CD4-positive, alpha-beta T cell (primary cell): ENCODE measurements around the gene PLCB3. TPM values are rescaled to one million over a fixed set of nuclear protein-coding genes. Genes with fewer than 3 reads are reported as not detected.
"Not testable (repeated sequence)": the region's sequence is repeated elsewhere in the genome, so short reads cannot be mapped to it uniquely, and the experiment has no call there.

ENCODE experiments used
- ATAC-seq: fragments of 200-7000 bp; cut with Tn5 transposase; one replicate; pipeline ENCODE4 v1.10.0; 2022; ENCODE audit warnings: mild to moderate bottlenecking; ENCODE audit not compliant: poor library complexity
- CTCF ChIA-PET: fragments of 350-600 bp; sonication (Branson Sonifier 250); formaldehyde crosslinking; loops from one replicate; lab custom pipeline; 2021; ENCODE audit warnings: antibody characterized with exemption, inconsistent platforms; lab: Charles Lee
- POLR2A ChIA-PET: fragments of 350-600 bp; sonication (Branson Sonifier 250); formaldehyde crosslinking; loops from one replicate; lab custom pipeline; 2021; ENCODE audit warnings: antibody characterized with exemption, inconsistent platforms; lab: Charles Lee
- DNase-seq, 14 experiments: peaks; one replicate each; pipeline ENCODE4 v3.0.0-alpha.2; 2013 to 2020; ENCODE audit warnings: mixed read lengths in 2 of 14
- H3K27ac ChIP-seq, 2 donors: one replicate each; pipeline versions ENCODE4 v1.5.1 to v1.7.0; 2013; ENCODE audit warnings: low read length in 2 of 2, low read depth in 1 of 2, mild to moderate bottlenecking in 1 of 2
- H3K27me3 ChIP-seq, 2 experiments: 1 replicate in 1 of 2; 2 replicates in 1 of 2; pipeline versions ENCODE4 v1.6.1 to v1.7.0; 2013; ENCODE audit warnings: low read length in 2 of 2, control low read depth in 1 of 2, mild to moderate bottlenecking in 1 of 2, moderate library complexity in 1 of 2; ENCODE audit not compliant: insufficient read depth in 2 of 2, control insufficient read depth in 1 of 2
- H3K36me3 ChIP-seq: one replicate; pipeline ENCODE4 v1.6.1; 2013; ENCODE audit warnings: low read length, control low read depth; ENCODE audit not compliant: insufficient read depth
- H3K4me1 ChIP-seq: one replicate; pipeline ENCODE4 v1.6.1; 2013; ENCODE audit warnings: low read length, control low read depth; ENCODE audit not compliant: insufficient read depth
- H3K4me3 ChIP-seq: one replicate; pipeline ENCODE4 v1.5.1; 2013; ENCODE audit warnings: mild to moderate bottlenecking, low read length, moderate library complexity
- H3K9me3 ChIP-seq, 2 experiments: 1 replicate in 1 of 2; 2 replicates in 1 of 2; pipeline versions ENCODE4 v1.6.1 to v1.7.0; 2013; ENCODE audit warnings: low read length in 2 of 2, mild to moderate bottlenecking in 2 of 2, control low read depth in 1 of 2, moderate library complexity in 1 of 2; ENCODE audit not compliant: control insufficient read depth in 1 of 2, insufficient read depth in 1 of 2
- H3K27ac Mint-ChIP-seq: one replicate; pipeline ENCODE4 v1.8.0; 2020; ENCODE audit warnings: mixed read lengths
- H3K27me3 Mint-ChIP-seq: one replicate; pipeline ENCODE4 v1.8.0; 2021; ENCODE audit warnings: mixed read lengths
- H3K36me3 Mint-ChIP-seq: one replicate; pipeline ENCODE4 v1.8.0; 2021; ENCODE audit warnings: low read depth, mixed read lengths
- H3K4me1 Mint-ChIP-seq: one replicate; pipeline ENCODE4 v1.8.0; 2021; ENCODE audit warnings: low read depth, mixed read lengths
- H3K4me3 Mint-ChIP-seq: one replicate; pipeline ENCODE4 v1.8.0; 2020; ENCODE audit warnings: mild to moderate bottlenecking, mixed read lengths
- H3K9me3 Mint-ChIP-seq: one replicate; pipeline ENCODE4 v1.8.0; 2020; ENCODE audit warnings: mixed read lengths
- CTCF ChIP-seq: fragments of 200-600 bp; IDR thresholded peaks from one replicate; pipeline ENCODE4 v1.8.0; 2022; ENCODE audit warnings: antibody characterized with exemption, mild to moderate bottlenecking
- intact Hi-C, 2 experiments: fragments of 100-400 bp; cut with DNase I in 1 of 2; cut with micrococcal nuclease in 1 of 2; formaldehyde crosslinking; loops; one replicate each; pipeline versions ENCODE4 v1.15.1 to v1.9.0; 2023 to 2025; cut with DNase I, micrococcal nuclease
- total RNA-seq, 174 experiments: library from RNA in 2 of 174; stranded (reverse) in 2 of 174; gene quantifications; one replicate each; pipeline ENCODE4 v1.2.3 and lab custom pipeline; 2021 to 2026

The PLCB3 gene
- total RNA-seq, 2 experiments from 2014 or later = 2.5 to 2.7 TPM

- DNase-seq = peak; percentile 45 to 86 (median 70)
- H3K27me3 ChIP-seq = peaks cover 11 to 12% of the 10 kb centered on the region in 2 experiments
- peak; percentile 6 for ATAC-seq
- peak; percentile 54 for TF ChIP-seq CTCF
- peaks cover 0 to 5% of the 10 kb centered on the region in 2 experiments for H3K9me3 ChIP-seq
- Mint-ChIP-seq H3K9me3 (no peaks in the 10 kb centered on the region), H3K36me3 (peaks cover 10% of the 10 kb centered on the region), H3K27ac (peak overlapping the region; percentile 92), H3K27me3 (peaks cover 20% of the 10 kb centered on the region), H3K4me3 (peak overlapping the region; percentile 98), H3K4me1 (peaks cover 30% of the 10 kb centered on the region)
- peaks cover 41% of the 10 kb centered on the region for H3K4me1 ChIP-seq
- peaks cover 7% of the 10 kb centered on the region for H3K36me3 ChIP-seq
- CTCF ChIA-PET = interaction anchor here (0.7 to 6.0 kb wide), 8 partner anchors 12 to 120 kb away, joined by 3 to 123 read pairs (median 9); partner anchors contain the start of genes FERMT3, PLCB3, PRDX5 and STIP1
- peak overlapping the region; percentile 73 to 75 for H3K27ac ChIP-seq
- POLR2A ChIA-PET = interaction anchor here (2.0 to 7.6 kb wide), 5 partner anchors 11 to 120 kb away, joined by 17 to 105 read pairs (median 45); partner anchors contain the start of genes BAD, FERMT3, GPR137 and PRDX5
- peak overlapping the region; percentile 85 for H3K4me3 ChIP-seq
- intact Hi-C loops = loop anchor here (1.0 to 10.0 kb wide), 8 partner anchors 11 to 311 kb away; partner anchors contain the start of genes CCDC88B (in 2 of the 2), TRMT112 (in 2 of the 2), FKBP2 (in 1 of the 2) and PLCB3 (in 1 of the 2)
Measured at GRCh38 chr11:64305691-64306562, 54.6 kb downstream of the PLCB3 start.

- Histone ChIP-seq H3K27ac (peak overlapping the region; percentile 73 to 75), H3K27me3 (peaks cover 5 to 7% of the 10 kb centered on the region in 2 experiments), H3K36me3 (peaks cover 7% of the 10 kb centered on the region), H3K4me3 (peak overlapping the region; percentile 85), H3K9me3 (peaks cover 0 to under 1% of the 10 kb centered on the region in 2 experiments), H3K4me1 (peaks cover 35% of the 10 kb centered on the region)
- TF ChIP-seq CTCF = no peak
- no peak for ATAC-seq
- Mint-ChIP-seq H3K36me3 (peaks cover 11% of the 10 kb centered on the region), H3K4me3 (peak overlapping the region; percentile 98), H3K27me3 (peaks cover 14% of the 10 kb centered on the region), H3K9me3 (no peaks in the 10 kb centered on the region), H3K4me1 (peaks cover 28% of the 10 kb centered on the region), H3K27ac (peak overlapping the region; percentile 92)
- intact Hi-C loops = loop anchor here (1.0 to 10.0 kb wide), 3 partner anchors 11 to 312 kb away; partner anchors contain the start of genes CCDC88B (in 1 of the 2) and TRMT112 (in 1 of the 2)
- ChIA-PET POLR2A (interaction anchor here (4.0 to 7.6 kb wide), 2 partner anchors 11 to 100 kb away, joined by 71 to 105 read pairs; partner anchors contain the start of genes FERMT3, PRDX5 and TRMT112), CTCF (interaction anchor here (2.5 kb wide), 1 partner anchor 25 kb away, joined by 10 read pairs; no protein-coding TSS in a partner anchor)
- DNase-seq = no peak
Measured at GRCh38 chr11:64306563-64306875, 55.2 kb downstream of the PLCB3 start.

- peak overlapping the region; percentile 73 to 75 for H3K27ac ChIP-seq
- H3K4me3 ChIP-seq = peak overlapping the region; percentile 85
- intact Hi-C loops = loop anchor here (1.0 to 10.0 kb wide), 3 partner anchors 10 to 312 kb away; partner anchors contain the start of genes CCDC88B (in 1 of the 2) and TRMT112 (in 1 of the 2)
- peaks cover 28% of the 10 kb centered on the region for H3K4me1 Mint-ChIP-seq
- peaks cover 33% of the 10 kb centered on the region for H3K4me1 ChIP-seq
- no peak for ATAC-seq
- H3K36me3 ChIP-seq = peaks cover 7% of the 10 kb centered on the region
- no peaks in the 10 kb centered on the region for H3K9me3 ChIP-seq
- peak overlapping the region; percentile 98 for H3K4me3 Mint-ChIP-seq
- H3K36me3 Mint-ChIP-seq = peaks cover 11% of the 10 kb centered on the region
- H3K9me3 Mint-ChIP-seq = no peaks in the 10 kb centered on the region
- no peak overlapping the region for H3K27ac Mint-ChIP-seq
- ChIA-PET CTCF (interaction anchor here (2.5 kb wide), 1 partner anchor 24 kb away, joined by 10 read pairs; no protein-coding TSS in a partner anchor), POLR2A (interaction anchor here (7.6 kb wide), 1 partner anchor 10 kb away, joined by 105 read pairs; the partner anchor contains the start of genes PRDX5 and TRMT112)
- peaks cover under 1 to 2% of the 10 kb centered on the region in 2 experiments for H3K27me3 ChIP-seq
- DNase-seq = peak in 1 of 14 experiments; percentile 55
- peaks cover 9% of the 10 kb centered on the region for H3K27me3 Mint-ChIP-seq
- TF ChIP-seq CTCF = no peak
Measured at GRCh38 chr11:64306876-64307622, 55.7 kb downstream of the PLCB3 start.

- H3K4me1 Mint-ChIP-seq = peaks cover 33% of the 10 kb centered on the region
- peaks cover 17% of the 10 kb centered on the region for H3K36me3 Mint-ChIP-seq
- H3K4me3 Mint-ChIP-seq = peak overlapping the region; percentile 45
- POLR2A ChIA-PET = interaction anchor here (7.6 kb wide), 1 partner anchor 9 kb away, joined by 105 read pairs; the partner anchor contains the start of genes PRDX5 and TRMT112
- H3K9me3 ChIP-seq, ATAC-seq, H3K27ac ChIP-seq, H3K9me3 Mint-ChIP-seq, H3K36me3 ChIP-seq, H3K4me3 ChIP-seq, H3K27me3 ChIP-seq, CTCF ChIA-PET, H3K27ac Mint-ChIP-seq, H3K27me3 Mint-ChIP-seq: not testable (repeated sequence)
- intact Hi-C loops = loop anchor here (5.0 to 10.0 kb wide), 2 partner anchors 35 to 313 kb away; partner anchors contain the start of gene CCDC88B (in 1 of the 2)
- H3K4me1 ChIP-seq = peaks cover 36% of the 10 kb centered on the region
- DNase-seq = peak in 1 of 14 experiments; percentile 11
Measured at GRCh38 chr11:64307795-64308194, 56.5 kb downstream of the PLCB3 start.
